ENCODE results near the gene ICAM2.

The ICAM2 gene

DNA sequence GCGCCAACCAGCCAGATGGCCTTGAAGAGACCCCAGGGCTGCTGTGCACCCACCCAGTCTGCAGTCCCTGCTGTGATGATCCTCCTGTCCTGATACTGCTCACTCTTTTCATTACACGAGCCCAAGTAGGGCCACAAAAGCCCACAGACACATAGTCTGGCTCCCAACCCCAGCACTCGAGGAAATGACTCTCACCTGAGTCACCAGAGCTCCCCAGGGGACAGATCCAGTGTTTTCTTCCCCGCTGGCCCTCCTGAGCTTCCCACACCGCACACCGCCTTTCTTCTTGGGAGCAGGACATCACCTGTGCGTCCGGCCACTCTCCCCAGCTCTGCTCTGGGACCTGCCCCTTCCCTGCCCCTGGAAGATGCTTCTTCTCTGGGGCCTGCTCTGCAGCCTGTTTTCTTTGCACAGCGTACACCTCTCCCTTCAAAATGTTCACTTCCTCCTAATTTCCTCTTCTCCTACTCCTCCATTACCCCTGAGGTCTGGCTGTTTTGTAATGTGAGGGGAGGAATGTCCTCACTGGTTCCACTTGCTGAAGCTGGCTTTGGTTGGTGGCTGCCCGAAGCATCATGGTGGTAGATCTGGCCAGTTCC lies 45.7 kb downstream of the ICAM2 start:
- DNase-seq (ENCODE audit: low spot score): peak; percentile 82

DNA sequence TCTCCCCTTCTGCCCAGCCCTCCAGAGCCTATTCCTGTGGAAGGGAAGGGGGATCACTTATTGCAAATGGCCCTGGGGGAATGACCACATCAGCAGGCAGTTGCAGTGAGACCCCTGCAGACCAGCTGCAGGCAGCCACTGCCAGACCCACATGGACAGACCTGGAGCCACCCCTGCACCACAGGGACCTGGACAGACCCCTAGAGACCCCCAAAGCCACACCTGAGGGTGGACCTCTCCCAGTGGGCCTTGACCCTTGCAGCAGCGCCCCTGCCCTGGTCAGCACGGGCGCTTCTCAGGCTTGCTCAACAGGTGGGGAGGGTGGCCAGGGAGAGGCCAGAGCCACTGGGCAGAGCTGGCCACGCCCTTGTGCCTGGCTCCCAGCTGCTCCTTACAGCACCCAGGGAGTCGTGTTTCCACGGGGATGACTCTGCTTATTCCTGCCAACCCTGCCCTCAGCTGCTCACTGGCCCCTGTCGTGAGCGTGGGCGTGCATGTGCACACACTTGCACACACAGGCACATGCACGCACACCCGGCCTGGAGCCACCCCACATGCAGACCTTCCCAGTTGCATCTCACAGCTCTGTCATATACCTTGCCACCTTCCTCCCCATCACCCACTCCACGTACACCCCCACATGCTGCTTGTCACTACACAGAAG lies 46.4 kb downstream of the ICAM2 start:
- DNase-seq (ENCODE audit: low spot score): peak; percentile 76

DNA sequence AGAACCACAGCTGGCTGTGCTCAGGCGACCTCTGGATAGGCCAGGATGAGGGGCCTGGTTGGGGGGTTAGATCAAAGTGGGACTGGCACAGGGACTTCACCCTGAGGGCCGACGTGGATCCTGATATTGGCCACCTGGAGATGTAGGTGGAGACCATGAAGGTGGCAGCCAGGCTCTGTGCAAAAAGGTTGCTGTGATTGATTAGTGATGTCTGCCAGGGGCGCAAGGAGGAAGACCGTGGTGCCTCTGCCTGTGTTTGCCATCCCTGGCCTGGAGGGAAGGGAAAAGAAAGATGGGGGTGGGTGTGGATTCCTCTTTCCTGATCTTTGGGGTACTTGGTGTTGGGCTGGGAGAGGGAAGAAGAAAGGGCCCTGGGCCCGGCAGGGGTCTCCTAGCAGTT lies 47.2 kb downstream of the ICAM2 start:
- no peak for DNase-seq (ENCODE audit: low spot score)

DNA sequence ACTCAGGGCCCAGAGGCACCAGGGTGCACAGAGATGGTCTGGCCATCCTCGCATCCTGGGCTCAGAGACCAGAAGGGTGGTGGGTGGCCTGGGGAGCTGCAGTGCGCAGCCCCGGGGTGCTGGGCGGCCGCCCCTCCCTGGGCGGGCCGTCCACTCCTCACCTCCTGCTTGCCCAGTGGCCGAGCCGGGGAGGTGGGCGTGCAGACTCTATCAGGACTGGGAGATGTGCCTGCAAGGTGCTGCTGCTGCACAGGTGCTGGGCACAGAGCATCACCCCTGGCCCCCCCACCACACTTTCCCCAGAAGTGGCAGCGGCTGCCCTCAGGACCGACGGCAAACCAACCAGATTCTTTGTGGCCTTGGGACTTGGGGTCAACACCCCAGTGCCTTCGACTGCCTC lies 47.6 kb downstream of the ICAM2 start, which contains the start of gene SCN4A:
Gene SCN4A, minus strand, starts transcription at position 123 of the 400 bp plus-strand sequence. Its CDS starts 77 bp downstream, at position 46.
- no peak for DNase-seq (ENCODE audit: low spot score)

DNA sequence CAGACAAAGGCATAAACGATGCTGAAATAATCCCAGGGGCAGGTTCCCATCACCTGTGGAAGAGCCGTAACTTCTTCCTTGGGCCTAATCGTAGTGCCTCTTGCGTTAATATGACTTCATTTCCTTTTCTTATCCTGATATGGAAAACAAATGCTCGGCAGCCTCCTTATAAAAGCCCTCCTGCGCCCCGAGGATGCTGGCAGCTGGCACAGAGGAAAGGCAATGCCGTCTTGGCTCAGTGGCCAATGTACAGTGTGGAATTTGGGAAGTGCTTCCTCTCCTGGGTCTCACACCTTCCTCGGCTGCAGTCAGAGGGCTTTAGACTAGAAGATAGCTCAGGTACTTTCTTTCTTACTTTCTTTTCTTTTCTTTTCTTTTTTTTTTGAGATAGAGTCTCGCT lies 51.2 kb downstream of the ICAM2 start:
- no peak for DNase-seq (ENCODE audit: low spot score)

DNA sequence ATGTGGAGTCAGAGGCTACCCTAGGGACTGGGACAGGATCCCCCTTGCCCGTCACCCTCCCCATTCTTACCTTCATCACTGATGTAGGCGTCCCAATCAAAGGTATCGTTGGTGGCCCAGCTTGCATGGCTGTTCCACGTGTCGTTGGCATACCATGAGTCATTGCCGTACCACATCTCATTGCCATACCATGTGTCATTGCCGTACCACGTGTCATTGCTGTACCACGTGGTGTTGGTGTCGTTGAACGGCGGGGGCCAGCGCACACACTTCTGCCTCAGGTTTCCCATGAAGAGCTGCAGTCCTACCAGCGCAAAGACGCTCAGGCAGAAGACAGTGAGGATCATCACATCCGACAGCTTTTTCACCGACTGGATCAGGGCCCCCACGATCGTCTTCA lies 52.5 kb downstream of the ICAM2 start:
- DNase-seq (ENCODE audit: low spot score): peak; percentile 33

DNA sequence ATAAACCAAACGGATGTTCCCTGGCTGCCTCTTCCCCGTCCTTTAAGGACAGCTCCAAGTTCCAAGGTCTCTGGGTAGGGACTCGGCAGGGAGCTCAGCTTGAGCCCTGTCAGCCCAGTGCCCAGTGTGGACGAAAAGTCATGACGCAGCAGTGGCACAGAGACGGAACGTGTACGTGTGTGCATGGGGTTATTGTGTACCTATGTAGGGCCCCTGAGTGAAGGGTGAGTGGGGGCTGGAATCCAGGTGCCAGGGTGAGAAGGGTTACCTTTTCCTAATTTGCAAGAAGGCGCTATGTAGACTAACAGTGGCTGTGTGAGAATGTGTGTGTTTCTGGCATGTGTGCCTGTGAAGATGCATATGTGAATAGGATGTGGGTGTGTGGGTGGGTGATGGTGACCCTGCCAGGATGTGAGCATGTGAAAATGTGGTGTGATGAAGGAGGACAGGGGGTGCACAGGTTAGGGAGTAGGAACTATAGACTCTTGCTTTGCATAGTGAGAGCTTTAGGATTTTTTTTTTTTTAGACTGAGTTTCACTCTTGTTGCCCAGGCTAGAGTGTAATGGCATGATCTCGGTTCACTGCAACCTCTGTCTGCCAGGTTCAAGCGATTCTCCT lies 53.7 kb downstream of the ICAM2 start:
- no peak for DNase-seq (ENCODE audit: low spot score)

DNA sequence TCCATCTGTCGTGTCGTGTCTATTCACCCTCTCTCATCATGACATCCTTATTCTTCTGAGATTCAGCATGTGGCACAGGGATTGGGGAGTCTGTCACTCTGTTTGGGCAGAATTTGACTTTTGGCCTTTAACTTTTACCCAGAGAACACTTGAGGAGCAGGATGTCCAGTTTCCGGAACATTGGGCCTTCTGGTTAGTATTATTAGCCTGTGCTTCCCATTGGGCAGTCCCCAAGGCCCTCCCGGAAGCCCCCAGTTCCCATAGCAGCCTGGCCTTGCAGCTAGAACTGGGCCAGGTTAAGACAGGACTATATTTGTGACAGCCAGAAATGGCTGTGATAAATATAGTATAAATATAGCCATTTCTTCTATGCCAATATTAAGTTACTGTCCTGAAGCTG lies 57.3 kb downstream of the ICAM2 start:
- DNase-seq (ENCODE audit: low spot score): no peak

DNA sequence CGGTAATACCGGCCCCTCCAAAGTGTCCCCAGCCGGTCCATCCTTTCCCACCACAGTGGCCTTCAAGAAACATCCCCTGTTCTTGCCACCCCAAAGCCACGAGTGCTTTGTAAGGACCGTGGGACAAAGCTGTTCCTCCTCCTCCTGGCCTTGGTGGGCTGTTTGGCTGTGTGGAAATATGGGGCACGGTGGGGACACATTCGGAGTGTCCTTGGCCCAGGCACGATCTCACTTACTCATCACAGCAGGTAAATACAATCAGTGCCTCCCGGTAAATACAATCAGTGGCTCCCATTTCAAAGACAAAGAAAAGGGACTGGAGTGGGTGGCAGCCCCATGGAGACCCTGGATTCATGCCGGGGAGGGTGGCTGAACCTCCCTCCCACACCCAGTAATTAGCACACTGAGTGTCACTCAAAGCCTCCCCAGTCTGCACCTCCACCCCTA lies 58.1 kb downstream of the ICAM2 start:
- DNase-seq (ENCODE audit: low spot score): no peak

DNA sequence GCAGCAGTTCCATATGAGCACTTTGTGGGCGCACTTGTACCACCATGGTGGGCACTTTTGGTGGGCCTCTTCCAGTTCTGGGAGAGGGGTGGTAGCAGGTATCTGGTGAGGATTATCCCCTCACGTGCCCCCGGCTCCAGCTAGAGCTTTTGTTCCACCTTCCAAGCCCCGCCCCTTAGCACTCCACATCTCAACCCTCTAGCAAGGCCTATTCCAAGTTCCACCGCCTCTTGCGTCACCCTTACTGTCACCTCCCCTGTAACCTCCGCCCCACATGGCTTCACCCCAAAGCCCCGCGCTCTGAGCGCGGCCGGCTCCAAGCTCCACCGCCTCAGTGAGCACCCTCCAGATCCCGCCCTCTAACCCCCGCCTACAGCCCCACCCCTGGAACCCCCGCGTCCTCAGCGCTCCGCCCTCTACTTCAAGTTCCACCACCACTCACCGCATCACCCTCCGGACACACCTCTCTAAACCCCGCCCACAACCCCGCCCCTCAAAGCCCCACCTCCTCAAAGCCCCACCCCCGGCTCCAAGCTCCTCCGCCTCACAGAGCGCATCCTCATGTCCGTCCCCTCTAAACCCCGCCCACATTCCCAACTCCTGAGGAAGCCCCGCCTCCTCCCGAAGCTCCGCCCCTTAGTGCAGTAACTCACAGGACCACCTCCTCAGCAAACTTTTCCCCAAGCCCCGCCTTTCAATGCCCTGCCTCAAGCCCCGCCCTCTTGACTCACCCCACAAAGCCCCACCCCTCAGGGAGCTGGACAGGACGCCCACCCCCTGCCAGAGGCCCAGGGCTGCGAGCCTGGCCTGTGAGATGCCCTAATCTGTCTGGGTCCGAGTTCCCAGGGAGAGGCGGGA lies 58.8 kb downstream of the ICAM2 start:
- peak; percentile 80 for DNase-seq (ENCODE audit: low spot score)

DNA sequence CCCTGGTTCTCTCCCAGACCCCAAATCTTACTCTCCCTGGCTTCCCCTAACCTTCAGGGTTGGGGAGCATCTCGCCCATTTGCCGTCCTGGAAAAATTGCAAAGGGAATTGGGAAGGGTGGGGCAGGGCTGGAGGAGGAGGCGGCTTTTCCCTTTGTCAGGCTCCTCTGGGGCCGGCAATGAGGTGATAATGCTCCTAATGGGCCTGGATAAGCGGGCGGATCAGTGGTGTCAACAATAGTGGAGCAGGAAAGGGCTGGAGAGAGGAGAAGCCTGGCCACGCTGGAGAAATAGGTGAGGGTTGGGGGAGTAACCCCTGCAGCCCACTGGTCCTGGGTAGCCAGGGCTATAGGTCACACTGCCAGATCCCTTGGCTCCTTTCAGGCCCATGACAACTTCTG lies 60.0 kb downstream of the ICAM2 start:
- no peak for DNase-seq (ENCODE audit: low spot score)

DNA sequence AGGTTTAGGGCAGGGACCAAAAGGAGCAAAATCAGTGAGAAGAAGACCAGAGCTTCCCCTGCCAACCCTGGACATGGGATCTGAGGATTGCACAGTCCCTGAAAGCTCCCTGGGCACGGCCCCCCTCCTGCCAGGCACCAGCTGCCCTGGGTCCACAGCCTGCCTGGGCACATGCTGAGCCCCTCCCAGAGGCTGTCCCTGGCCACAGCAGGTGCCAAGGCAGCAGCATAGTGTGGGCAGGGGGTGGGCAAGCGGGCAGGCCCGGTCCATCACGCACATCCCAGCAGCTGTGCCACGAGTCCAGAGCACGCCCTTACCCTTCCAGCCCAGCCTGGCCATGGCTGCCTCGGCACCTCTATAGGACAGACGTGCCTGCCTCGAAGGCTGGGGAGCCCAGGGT lies 60.4 kb downstream of the ICAM2 start:
- no peak for DNase-seq (ENCODE audit: low spot score)

DNA sequence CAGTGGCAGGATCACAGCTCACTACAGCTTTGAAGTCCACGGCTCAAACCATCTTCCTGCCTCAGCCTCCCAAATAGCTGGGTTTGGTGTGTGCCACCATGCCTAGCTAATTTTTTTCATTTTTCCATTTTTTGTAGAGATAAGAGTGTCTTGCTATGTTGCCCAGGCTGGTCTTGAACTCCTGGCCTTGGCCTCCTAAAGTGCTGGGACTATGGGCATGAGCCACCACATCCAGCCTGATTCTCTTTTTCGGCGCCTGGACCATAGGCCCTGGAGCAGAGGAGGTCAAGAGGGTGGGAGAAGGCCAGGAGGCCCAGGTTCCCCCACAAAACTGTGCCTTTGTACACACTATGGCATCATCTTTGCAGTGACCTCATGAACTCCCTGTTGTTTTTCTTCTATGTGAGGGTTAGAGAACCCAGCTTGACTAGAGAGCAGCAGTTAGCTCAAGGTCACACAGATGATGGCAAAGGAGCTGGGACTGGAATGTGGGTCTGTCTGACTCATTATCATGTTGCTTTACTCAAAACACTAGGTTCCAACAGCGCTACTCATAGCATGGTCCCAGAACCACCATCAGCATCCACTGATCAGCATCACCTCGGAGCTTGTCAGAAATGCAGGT lies 64.0 kb downstream of the ICAM2 start:
- DNase-seq (ENCODE audit: low spot score): no peak

DNA sequence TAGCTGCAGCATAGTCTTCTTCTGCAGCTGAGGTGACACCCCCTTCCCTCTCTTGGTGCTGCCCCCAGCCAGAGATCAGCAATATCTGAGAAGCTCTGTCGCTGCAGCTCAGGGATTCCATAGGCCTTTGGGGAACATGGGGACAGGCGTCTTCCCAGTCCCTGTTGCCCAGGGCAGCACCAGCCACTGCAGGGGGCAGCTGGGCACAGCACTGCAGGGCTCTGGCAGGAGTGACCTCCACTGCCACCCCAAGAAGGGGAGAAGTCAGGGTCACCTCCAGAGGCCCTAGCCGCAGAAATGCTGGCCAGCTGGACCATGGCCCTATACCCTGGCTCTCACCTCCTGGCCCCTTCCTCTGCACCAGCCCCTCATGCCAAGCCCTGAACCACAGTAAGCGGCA lies 64.6 kb downstream of the ICAM2 start:
- DNase-seq (ENCODE audit: low spot score): no peak

DNA sequence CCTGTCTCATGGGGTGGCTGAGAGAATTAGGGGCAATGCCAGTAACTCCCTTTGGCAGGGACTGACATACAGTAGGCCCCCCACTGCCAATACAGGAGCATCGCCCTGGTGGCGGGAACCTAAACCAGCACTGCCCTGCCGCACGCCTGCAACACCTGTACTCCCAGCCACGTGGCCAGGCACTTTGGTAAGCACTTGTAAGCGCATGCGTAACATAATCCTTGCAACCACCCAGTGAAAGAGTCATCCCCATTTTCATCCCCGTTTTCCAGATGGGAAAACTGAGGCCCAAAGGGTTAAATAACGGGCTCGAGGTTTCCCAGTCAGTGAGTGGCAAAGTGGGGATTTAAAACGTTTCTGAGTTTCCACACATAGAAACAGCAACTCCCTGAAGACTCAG lies 65.2 kb downstream of the ICAM2 start:
- DNase-seq (ENCODE audit: low spot score): no peak

DNA sequence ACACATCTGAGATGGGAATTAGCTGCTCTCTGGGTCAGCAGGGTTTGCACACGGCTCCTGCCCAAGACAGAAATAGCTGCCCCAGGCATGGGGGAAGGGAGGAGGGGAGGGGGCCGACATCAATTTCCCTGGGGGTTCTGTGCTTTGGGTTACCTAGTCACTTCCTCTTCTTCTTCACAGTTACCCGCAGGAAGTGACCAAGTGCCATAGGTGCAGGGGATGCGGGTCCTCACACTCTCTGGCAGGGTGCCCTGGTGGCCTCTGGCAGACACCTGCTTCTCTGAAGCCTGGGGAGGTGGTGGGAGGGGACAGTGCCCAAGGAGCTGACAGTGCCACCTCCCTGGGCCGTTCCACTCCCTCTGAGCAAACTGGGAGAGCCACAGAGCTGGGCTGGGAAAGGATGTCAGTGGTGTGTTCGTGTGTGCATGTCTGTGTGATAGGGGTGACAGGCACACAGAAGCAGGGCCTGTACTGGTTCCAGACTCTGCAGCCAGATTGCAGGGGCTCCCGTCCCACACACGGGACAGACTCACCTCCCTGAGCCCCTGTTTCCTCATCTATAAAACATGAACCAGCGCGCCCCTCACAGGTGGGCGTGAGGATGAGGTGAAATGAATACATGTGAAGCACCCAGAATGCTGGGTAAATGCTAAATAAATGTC lies 65.9 kb downstream of the ICAM2 start:
- no peak for DNase-seq (ENCODE audit: low spot score)

Measured in SW480 (cell line).